GM12878 (cell line): ENCODE data around the gene FICD. TPM values are rescaled to one million over a fixed set of nuclear protein-coding genes. Genes with fewer than 3 reads are reported as not detected.

ENCODE experiments used
- BCL11A ChIP-seq: IDR thresholded peaks from 2 replicates; pipeline ENCODE4 v1.6.1; 2011; ENCODE audit warnings: low read depth, low read length
- BHLHE40 ChIP-seq, 2 experiments: fragments of 450-650 bp in 1 of 2; IDR thresholded peaks; 2 replicates each; pipeline ENCODE4 v1.6.1; 2011 to 2017; ENCODE audit warnings: low read depth in 2 of 2, borderline replicate concordance in 1 of 2, improper control_type of control experiment in 1 of 2, low read length in 1 of 2, mild to moderate bottlenecking in 1 of 2
- BMI1 ChIP-seq: fragments of 450-650 bp; IDR thresholded peaks from 2 replicates; pipeline ENCODE4 v1.6.1; 2016; ENCODE audit warnings: mild to moderate bottlenecking, moderate library complexity, borderline replicate concordance
- CBX3 ChIP-seq: fragments of 200-600 bp; sonication (generic); IDR thresholded peaks from 2 replicates; pipeline ENCODE4 v1.6.1; 2016; ENCODE audit warnings: low read depth, borderline replicate concordance
- CHD1 ChIP-seq: IDR thresholded peaks from 2 replicates; pipeline ENCODE4 v1.6.1; 2012; ENCODE audit warnings: low read depth, low read length, improper control_type of control experiment
- CHD2 ChIP-seq: IDR thresholded peaks from 2 replicates; pipeline ENCODE4 v1.6.1; 2011; ENCODE audit warnings: low read depth, low read length, improper control_type of control experiment, borderline replicate concordance
- CREB1 ChIP-seq: IDR thresholded peaks from 2 replicates; pipeline ENCODE4 v1.6.1; 2012; ENCODE audit warnings: low read depth, mild to moderate bottlenecking, inconsistent platforms
- CREM ChIP-seq: IDR thresholded peaks from 2 replicates; pipeline ENCODE4 v1.6.1; 2014; ENCODE audit warnings: antibody characterized with exemption, low read depth
- DPF2 ChIP-seq: fragments of 450-650 bp; IDR thresholded peaks from 2 replicates; pipeline ENCODE4 v1.6.1; 2017; ENCODE audit warnings: mild to moderate bottlenecking
- FOXK2 ChIP-seq: fragments of 450-650 bp; IDR thresholded peaks from 2 replicates; pipeline ENCODE4 v1.6.1; 2017; ENCODE audit warnings: mild to moderate bottlenecking, moderate library complexity
- IRF3 ChIP-seq: fragments of 450-650 bp; IDR thresholded peaks from 2 replicates; pipeline ENCODE4 v1.6.1; 2014; ENCODE audit warnings: mild to moderate bottlenecking
- IRF4 ChIP-seq: IDR thresholded peaks from 2 replicates; pipeline ENCODE4 v1.6.1; 2011; ENCODE audit warnings: low read depth, low read length
- MEF2A ChIP-seq: IDR thresholded peaks from 2 replicates; pipeline ENCODE4 v1.6.1; 2011; ENCODE audit warnings: low read depth, mild to moderate bottlenecking, low read length, moderate library complexity; ENCODE audit not compliant: insufficient read depth
- NFYB ChIP-seq: IDR thresholded peaks from 2 replicates; pipeline ENCODE4 v1.6.1; 2011; ENCODE audit warnings: low read depth, mild to moderate bottlenecking, low read length, improper control_type of control experiment, moderate library complexity; ENCODE audit not compliant: insufficient read depth
- NKRF ChIP-seq: fragments of 450-650 bp; conservative IDR thresholded peaks from 2 replicates; pipeline ENCODE4 v1.6.1; 2017; ENCODE audit warnings: mild to moderate bottlenecking, moderate library complexity
- SMARCA5 ChIP-seq: fragments of 450-650 bp; IDR thresholded peaks from 2 replicates; pipeline ENCODE4 v1.6.1; 2017; ENCODE audit warnings: mild to moderate bottlenecking
- SP1 ChIP-seq: IDR thresholded peaks from one replicate; pipeline ENCODE4 v1.6.1; 2011; ENCODE audit warnings: low read depth, low read length
- SPI1 ChIP-seq: IDR thresholded peaks from 2 replicates; pipeline ENCODE4 v1.6.1; 2011; ENCODE audit warnings: low read depth, mild to moderate bottlenecking, low read length, moderate library complexity, borderline replicate concordance; ENCODE audit not compliant: insufficient read depth
- SREBF1 ChIP-seq: IDR thresholded peaks from 2 replicates; pipeline ENCODE4 v1.6.1; 2012; ENCODE audit warnings: mild to moderate bottlenecking, low read length
- SREBF2 ChIP-seq: IDR thresholded peaks from 2 replicates; pipeline ENCODE4 v1.6.1; 2012; ENCODE audit warnings: mild to moderate bottlenecking, low read length
- TARDBP ChIP-seq: IDR thresholded peaks from 2 replicates; pipeline ENCODE4 v1.6.1; 2016; ENCODE audit warnings: borderline replicate concordance
- TCF3 ChIP-seq: IDR thresholded peaks from 2 replicates; pipeline ENCODE4 v1.6.1; 2012; ENCODE audit warnings: low read depth, mild to moderate bottlenecking, low read length, borderline replicate concordance; ENCODE audit not compliant: insufficient read depth
- WRNIP1 ChIP-seq: IDR thresholded peaks from 2 replicates; pipeline ENCODE4 v1.6.1; 2011; ENCODE audit warnings: low read depth, low read length, improper control_type of control experiment, borderline replicate concordance
- ZBTB11 ChIP-seq: fragments of 450-650 bp; formaldehyde crosslinking; IDR thresholded peaks from 2 replicates; pipeline ENCODE4 v1.5.0; 2022; ENCODE audit warnings: mild to moderate bottlenecking, missing genetic modification characterization
- ZNF24 ChIP-seq: fragments of 450-650 bp; IDR thresholded peaks from 2 replicates; pipeline ENCODE4 v1.6.1; 2017; ENCODE audit warnings: antibody characterized with exemption, mild to moderate bottlenecking
- polyA plus RNA-seq, 11 experiments: library from polyadenylated mRNA; depleted of rRNA in 4 of 11; unstranded in 6 of 11; stranded (reverse) in 5 of 11; fragments of >200 nt; fragmentation: Nextera tagmentation in 4 of 11; fragmentation: Illumina TruSeq in 1 of 11; extraction: Ambion mirVana in 4 of 11; extraction: Trizol in 1 of 11; gene quantifications; 1 replicate in 1 of 11; 2 replicates in 10 of 11; pipeline versions ENCODE4 v1.2.1 to v1.2.3, GENCODE V29; 2011 to 2016; ENCODE audit warnings: inconsistent platforms in 2 of 11, missing spikeins in 2 of 11, low read depth in 1 of 11
- total RNA-seq, 4 experiments: library from RNA; depleted of rRNA in 3 of 4; stranded (reverse); fragments of >200 nt in 3 of 4; fragmentation: Illumina TruSeq in 1 of 4; extraction: Trizol in 1 of 4; gene quantifications; 2 replicates each; pipeline versions ENCODE4 v1.2.1 to v1.2.3, GENCODE V29; 2013 to 2021

FICD gene
- total and polyA plus RNA-seq, 10 of the 15 experiments (the other 5 are each of a cell fraction or from before 2014, with no cell fraction given): 1.1 to 9.4 (median 4.3) TPM

- 0 out of 2 replicates have a peak, but pooled peaks have one; percentile 29 for TF ChIP-seq ZNF24
- TF ChIP-seq MEF2A: 0 out of 2 replicates have a peak, but pooled peaks have one; percentile 56
- no peak for TF ChIP-seq CHD2
- TF ChIP-seq TCF3: no peak
- no peak for TF ChIP-seq CHD1
- no peak for TF ChIP-seq IRF3
- TF ChIP-seq FOXK2: no peak
- no peak for TF ChIP-seq SREBF1
- TF ChIP-seq BCL11A: peak; percentile 76
- no peak for TF ChIP-seq CBX3
- TF ChIP-seq ZBTB11 (CRISPR knock-in tag): no peak
- peak; percentile 60; the same call in 1 of the 2 replicates for TF ChIP-seq IRF4
- no peak for TF ChIP-seq SREBF2
- peak; percentile 52; the same call in 1 of the 2 replicates for TF ChIP-seq SPI1
- TF ChIP-seq CREM: 0 out of 2 replicates have a peak, but pooled peaks have one; percentile 33
- no peak for TF ChIP-seq DPF2
- no peak for TF ChIP-seq TARDBP
- TF ChIP-seq NKRF: no peak; the same call in 1 of the 2 replicates
- peak; percentile 5 to 48; a peak in 2 of 4 replicates for TF ChIP-seq BHLHE40 (IDR thresholded peaks at IDR 0.05; ENCODE audit: borderline replicate concordance in 1 of 2, low read depth in 2 of 2, low read length in 1 of 2)
- TF ChIP-seq NFYB: no peak
- TF ChIP-seq BMI1: 0 out of 2 replicates have a peak, but pooled peaks have one; percentile 4
- TF ChIP-seq SP1: no peak
- TF ChIP-seq SMARCA5: 0 out of 2 replicates have a peak, but pooled peaks have one; percentile 26
- TF ChIP-seq CREB1: no peak
- TF ChIP-seq WRNIP1: no peak
Observed at GRCh38 chr12:108567406-108568337, 52.6 kb downstream of the FICD start (continued).
